NCI-H2029 (cell line): ENCODE results near the gene CNRIP1.
"Not testable (repeated sequence)": the region's sequence is repeated elsewhere in the genome, so short reads cannot be mapped to it uniquely, and the experiment has no call there.

Experiments used
- DNase-seq: peaks from one replicate; lab custom pipeline; 2025; lab: John Stamatoyannopoulos, UW

The CNRIP1 gene

GRCh38 chr2:68319398-68320117 lies at the start of gene CNRIP1:
Gene CNRIP1 (minus strand): TSS chr2:68319949. CDS start chr2:68319400, 549 bp downstream.
- DNase-seq: peak; percentile 10

- no peak for DNase-seq
These were observed 49.6 kb upstream of the CNRIP1 start for GRCh38 chr2:68369337-68369734.

GRCh38 chr2:68368654-68369336 lies 49.0 kb upstream of the CNRIP1 start:
- DNase-seq: no peak

GRCh38 chr2:68367953-68368653 lies 48.4 kb upstream of the CNRIP1 start:
- DNase-seq: no peak

- DNase-seq: no peak
These were observed 46.4 kb upstream of the CNRIP1 start for GRCh38 chr2:68366083-68366560.

GRCh38 chr2:68365087-68365486 lies 45.3 kb upstream of the CNRIP1 start, which contains the start of gene PLEK:
Gene PLEK (plus strand): TSS chr2:68365282. CDS start chr2:68365352, 70 bp downstream.
- DNase-seq: no peak

- no peak for DNase-seq
These were observed 44.0 kb upstream of the CNRIP1 start for GRCh38 chr2:68363721-68364120.

- no peak for DNase-seq
These were observed 43.0 kb upstream of the CNRIP1 start for GRCh38 chr2:68362749-68363148.

GRCh38 chr2:68362069-68362468 lies 42.3 kb upstream of the CNRIP1 start:
- peak; percentile 38 for DNase-seq

- no peak for DNase-seq
These were observed 40.1 kb upstream of the CNRIP1 start for GRCh38 chr2:68359889-68360288.

- DNase-seq: no peak
These were observed 38.0 kb upstream of the CNRIP1 start for GRCh38 chr2:68357605-68358337.

GRCh38 chr2:68356599-68357239 lies 37.0 kb upstream of the CNRIP1 start:
- no peak for DNase-seq

- no peak for DNase-seq
These were observed 33.1 kb upstream of the CNRIP1 start for GRCh38 chr2:68352651-68353391.

GRCh38 chr2:68351997-68352396 lies 32.2 kb upstream of the CNRIP1 start:
- DNase-seq: no peak

GRCh38 chr2:68349091-68349490 lies 29.3 kb upstream of the CNRIP1 start:
- DNase-seq: not testable (repeated sequence)

- DNase-seq: no peak
These were observed 25.6 kb upstream of the CNRIP1 start for GRCh38 chr2:68345129-68345875.

- no peak for DNase-seq
These were observed 24.3 kb upstream of the CNRIP1 start for GRCh38 chr2:68344031-68344430.

GRCh38 chr2:68342470-68342869 lies 22.7 kb upstream of the CNRIP1 start:
- DNase-seq: no peak

GRCh38 chr2:68341583-68341982 lies 21.8 kb upstream of the CNRIP1 start:
- no peak for DNase-seq

- no peak for DNase-seq
These were observed 21.2 kb upstream of the CNRIP1 start for GRCh38 chr2:68341062-68341329.
